C4-2B (cell line): Measurements from ENCODE around the gene GAB3.

Experiments
- H3K27ac ChIP-seq: fragments of 450-650 bp; 2 replicates; pipeline ENCODE4 v1.5.1; 2017
- ZFX ChIP-seq: fragments of 450-650 bp; IDR thresholded peaks from 2 replicates; pipeline ENCODE4 v1.6.1; 2017
- TF ChIP-seq, protein P1 (sequence below): fragments of 450-650 bp; conservative IDR thresholded peaks from 2 replicates; pipeline ENCODE4 v1.5.1; 2017; ENCODE audit warnings: mild to moderate bottlenecking

Gene GAB3

DNA sequence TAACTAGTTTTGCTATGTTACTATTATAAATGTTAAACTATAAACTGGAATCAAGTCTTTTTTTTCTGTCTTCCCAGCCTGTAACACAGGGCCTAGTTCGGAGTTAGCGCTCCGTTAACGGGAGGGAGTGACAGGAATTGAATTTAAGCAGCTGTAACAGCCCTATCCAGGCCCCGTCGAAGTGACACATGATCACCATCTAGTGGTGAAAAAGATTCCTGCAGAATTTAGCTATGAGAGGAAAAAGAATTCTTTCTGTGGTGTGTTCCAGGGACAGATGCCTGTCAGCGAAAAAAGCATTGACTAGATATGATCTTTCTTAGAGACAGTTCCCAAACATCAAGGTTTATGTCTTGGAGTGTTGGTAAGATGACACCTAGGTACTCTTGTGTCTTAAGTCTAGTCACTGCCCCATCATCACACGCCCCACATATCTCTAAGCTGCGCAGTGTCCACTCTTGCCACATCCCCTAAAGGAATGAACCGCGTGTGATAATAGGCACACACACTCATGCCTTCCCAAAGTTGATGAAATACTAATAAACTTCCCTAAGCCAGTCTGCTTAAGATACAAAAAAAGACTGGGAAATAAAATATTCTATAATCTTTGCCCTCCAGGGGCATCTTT, 2.1 kb downstream of the GAB3 start:
- TF ChIP-seq ZFX: no peak
- TF ChIP-seq, protein P1, sequence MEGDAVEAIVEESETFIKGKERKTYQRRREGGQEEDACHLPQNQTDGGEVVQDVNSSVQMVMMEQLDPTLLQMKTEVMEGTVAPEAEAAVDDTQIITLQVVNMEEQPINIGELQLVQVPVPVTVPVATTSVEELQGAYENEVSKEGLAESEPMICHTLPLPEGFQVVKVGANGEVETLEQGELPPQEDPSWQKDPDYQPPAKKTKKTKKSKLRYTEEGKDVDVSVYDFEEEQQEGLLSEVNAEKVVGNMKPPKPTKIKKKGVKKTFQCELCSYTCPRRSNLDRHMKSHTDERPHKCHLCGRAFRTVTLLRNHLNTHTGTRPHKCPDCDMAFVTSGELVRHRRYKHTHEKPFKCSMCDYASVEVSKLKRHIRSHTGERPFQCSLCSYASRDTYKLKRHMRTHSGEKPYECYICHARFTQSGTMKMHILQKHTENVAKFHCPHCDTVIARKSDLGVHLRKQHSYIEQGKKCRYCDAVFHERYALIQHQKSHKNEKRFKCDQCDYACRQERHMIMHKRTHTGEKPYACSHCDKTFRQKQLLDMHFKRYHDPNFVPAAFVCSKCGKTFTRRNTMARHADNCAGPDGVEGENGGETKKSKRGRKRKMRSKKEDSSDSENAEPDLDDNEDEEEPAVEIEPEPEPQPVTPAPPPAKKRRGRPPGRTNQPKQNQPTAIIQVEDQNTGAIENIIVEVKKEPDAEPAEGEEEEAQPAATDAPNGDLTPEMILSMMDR: peak; percentile 76
- no peak overlapping the region for H3K27ac ChIP-seq

DNA sequence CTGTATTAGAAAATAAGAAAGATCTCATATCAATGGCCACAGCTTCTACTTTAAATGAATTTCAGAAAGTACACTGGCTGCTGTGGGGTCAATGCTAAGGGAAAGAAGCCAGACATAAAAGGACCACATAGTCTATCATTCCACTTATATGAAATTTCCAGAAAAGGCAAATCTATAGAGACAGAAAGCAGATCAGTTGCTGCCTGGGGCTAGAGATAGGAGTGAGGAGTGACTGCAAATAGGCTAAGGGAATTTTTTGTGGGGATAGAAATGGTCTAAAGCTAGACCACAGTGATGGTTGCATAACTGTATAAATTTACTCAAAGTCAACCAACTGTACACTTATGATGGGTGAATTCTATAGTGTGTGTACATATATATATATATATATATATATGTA, 8.3 kb downstream of the GAB3 start:
- H3K27ac ChIP-seq: no peak overlapping the region
- TF ChIP-seq, protein P1: no peak
- TF ChIP-seq ZFX: no peak

GRCh38 chrX:154739952-154740465, 10.9 kb downstream of the GAB3 start:
- no peak overlapping the region for H3K27ac ChIP-seq
- TF ChIP-seq, protein P1: no peak
- TF ChIP-seq ZFX: no peak

GRCh38 chrX:154738011-154738738, 12.7 kb downstream of the GAB3 start:
- TF ChIP-seq ZFX: no peak
- TF ChIP-seq, protein P1: no peak
- no peak overlapping the region for H3K27ac ChIP-seq

GRCh38 chrX:154737136-154737535, 13.7 kb downstream of the GAB3 start:
- no peak overlapping the region for H3K27ac ChIP-seq
- TF ChIP-seq, protein P1: no peak
- no peak for TF ChIP-seq ZFX

DNA sequence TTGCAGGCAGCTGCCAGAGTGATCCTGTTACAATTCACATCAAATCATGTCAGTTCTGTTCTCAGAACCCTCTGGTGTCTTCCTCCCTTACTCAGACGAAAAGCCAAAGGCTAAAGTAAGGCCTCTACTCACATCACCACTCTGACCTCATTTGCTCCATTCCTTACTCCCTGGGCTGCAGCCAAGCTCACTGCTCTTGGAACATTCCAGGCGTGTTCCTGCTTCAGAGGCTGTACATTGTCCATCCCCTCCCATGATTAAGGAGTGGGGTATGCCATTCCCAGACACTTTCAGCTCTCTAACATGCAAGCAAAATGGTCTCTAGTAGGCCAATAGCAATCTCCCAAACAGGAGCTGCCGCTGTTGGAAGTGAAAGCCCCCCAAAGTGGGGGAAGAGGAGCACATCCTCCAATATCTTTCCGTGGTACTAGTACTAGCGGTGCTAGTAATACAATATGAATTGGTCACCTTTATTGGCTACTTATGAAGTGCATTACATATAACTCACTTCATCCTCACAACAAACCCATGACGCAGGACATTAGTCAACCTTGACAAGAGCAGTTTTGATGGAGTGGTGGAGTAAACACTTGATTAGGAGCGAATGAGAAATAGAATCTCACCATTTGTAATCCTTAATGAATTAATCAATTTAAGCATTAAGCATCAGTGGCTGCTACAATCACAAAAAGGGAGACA, 15.0 kb downstream of the GAB3 start:
- H3K27ac ChIP-seq: no peak overlapping the region
- TF ChIP-seq ZFX: no peak
- TF ChIP-seq, protein P1: no peak
